Activated CD8-positive, alpha-beta memory T cell treated with anti-CD3 and anti-CD28 coated beads, Interleukin-2, amount 50 U/mL, for 1 hour (primary cell): ENCODE measurements around the gene ZFAND2A.
"Not testable (repeated sequence)": the region's sequence is repeated elsewhere in the genome, so short reads cannot be mapped to it uniquely, and the experiment has no call there.

ENCODE experiments used
- DNase-seq: peaks from one replicate; pipeline ENCODE4 v3.0.0-alpha.2; 2020; ENCODE audit errors: extremely low read depth

ZFAND2A gene

GRCh38 chr7:1175597-1175966, 15.6 kb upstream of the ZFAND2A start:
- DNase-seq, result no peak

GRCh38 chr7:1174881-1175596, 15.0 kb upstream of the ZFAND2A start:
- DNase-seq, result no peak

DNA sequence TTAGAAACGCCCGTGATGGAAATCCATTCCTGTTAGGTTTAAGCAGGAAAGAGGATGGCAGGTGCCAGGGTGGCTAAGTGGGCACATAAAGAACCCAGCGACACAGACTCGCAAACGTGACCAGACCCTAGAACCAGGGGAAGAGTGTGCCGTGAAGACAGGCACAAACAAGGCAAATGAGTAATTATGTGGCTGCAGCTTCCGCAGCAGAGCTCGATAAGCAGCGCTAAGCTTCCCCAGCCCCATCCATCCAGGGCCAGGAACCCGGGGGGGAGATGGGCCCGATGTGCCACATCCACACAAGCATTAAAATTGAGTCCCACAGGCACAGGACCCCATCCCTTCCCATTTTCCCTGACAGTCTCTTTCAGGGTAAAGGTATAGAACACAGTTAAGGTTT, 14.0 kb upstream of the ZFAND2A start:
- DNase-seq, result no peak

- no peak for DNase-seq
Observed at GRCh38 chr7:1172666-1173523, 12.9 kb upstream of the ZFAND2A start.

- DNase-seq, result not testable (repeated sequence)
Observed at GRCh38 chr7:1171516-1171915, 11.5 kb upstream of the ZFAND2A start.

DNA sequence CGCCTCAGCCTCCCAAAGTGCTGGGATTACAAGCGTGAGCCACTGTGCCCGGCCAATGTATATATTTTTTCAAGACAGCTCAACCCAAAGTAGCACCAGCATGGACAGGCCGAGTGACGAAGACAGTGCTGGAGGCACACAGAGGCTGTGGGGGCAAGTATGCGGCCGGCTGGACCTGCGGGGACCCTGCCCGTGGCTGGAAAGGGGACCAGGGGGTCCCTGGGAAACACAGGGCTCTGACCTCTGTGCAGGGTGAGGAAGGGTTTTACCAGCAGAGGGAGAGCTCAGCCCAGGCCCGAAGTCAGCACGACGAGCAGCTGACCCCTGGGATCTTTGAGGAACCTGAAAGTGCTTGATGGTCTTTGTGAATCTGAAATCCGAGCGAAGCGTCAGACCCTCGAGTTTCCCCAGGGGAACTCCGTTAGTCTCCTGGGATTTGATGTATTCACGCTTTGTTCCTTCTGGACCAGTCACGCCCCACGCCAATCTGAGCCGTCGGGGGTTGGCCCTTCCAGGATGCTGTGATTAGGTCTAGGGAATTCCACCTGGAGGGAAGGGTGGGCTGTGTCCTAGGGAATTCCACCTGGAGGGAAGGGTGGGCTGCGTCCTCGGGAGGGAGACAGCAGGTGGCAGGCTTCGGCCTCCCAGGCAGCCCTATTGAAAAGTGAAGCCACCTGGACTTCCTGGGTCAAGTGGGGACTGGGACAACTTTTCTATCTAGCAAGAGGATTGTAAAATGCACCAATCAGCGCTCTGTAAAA, 10.9 kb upstream of the ZFAND2A start:
- DNase-seq, result no peak

DNA sequence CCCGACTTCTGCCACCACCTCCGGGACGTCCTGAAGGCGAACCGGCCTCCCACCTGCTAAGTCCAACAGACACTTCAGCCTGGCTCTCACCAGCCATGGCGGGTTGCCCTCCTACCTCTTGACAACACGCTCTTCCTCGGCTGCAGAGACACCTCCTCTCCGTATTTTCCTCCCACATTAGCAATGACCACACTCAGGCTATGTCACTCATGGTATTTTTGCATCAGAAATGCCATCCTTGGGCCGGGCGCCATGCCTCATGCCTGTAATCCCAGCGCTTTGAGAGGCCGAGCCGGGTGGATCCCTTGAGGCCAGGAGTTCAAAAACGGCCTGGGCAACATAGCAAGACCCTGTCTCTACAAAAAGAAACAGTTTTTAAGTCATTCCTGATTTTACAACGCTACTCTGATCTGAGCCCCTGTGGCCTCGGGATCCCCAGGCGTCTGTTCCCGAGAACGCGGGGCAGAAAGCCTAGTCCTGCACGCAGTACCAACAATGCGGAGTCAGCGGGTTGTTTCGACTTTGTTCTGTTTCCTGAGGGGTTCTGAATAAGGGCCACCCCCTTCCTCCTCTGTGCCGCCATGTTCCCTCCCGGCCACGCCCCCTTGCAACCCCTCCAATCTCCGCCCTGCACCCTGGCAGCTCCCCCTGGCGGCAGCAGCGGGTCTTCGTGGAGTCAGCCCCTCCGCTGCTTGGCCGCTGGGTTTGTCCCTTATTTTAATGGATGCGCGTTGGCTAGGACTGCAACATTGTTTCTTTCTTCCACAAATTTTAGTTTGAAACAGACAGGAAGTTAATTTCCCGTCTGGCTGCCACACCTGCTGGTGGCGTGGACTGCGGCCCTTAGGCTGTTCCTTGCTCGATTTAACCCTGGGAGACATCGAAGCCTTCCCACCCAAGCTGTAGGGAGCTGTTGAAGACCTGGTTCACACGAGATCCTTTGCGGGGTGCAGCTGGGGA, 9.7 kb upstream of the ZFAND2A start:
- DNase-seq, result peak; percentile 82

DNA sequence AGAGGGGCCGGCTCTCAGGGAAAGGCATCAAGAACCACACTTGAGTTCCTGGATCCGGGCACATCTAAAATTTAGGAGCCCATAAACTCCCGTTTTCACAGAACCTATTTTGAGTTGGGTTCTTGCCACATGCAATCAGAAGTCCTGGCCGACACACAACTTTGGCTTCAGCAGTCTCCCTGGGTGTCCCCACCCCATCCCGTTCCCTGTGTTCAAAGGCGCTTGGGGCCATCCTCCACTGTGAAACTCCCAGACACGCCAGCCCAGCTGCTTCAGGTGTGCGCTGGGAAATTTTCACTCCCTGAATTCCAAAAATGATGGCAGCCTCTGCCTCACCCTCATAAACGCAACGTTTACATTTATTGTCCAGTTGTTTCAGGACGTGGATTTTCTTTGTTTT, 8.4 kb upstream of the ZFAND2A start:
- no peak for DNase-seq

- no peak for DNase-seq
Observed at GRCh38 chr7:1164436-1164835, 4.4 kb upstream of the ZFAND2A start.

- DNase-seq, result no peak
Observed at GRCh38 chr7:1163121-1163520, 3.1 kb upstream of the ZFAND2A start.

DNA sequence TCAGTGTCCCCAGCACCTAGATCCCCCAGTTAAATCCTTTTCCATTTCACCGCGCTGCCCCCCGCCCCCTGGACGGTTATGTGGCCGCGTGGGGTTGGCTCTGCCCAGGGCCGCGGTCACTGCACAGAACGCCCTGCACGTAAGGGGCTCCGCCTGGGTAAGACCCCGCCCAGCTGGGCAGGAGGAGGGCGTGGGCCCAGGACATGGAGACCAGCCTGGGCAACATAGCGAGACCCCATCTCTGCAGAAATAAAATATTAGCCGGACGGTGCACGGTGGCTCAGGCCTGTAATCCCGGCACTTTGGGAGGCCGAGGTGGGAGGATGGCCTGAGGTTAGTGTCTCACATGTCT, 650 bp upstream of the ZFAND2A start:
- no peak for DNase-seq

DNA sequence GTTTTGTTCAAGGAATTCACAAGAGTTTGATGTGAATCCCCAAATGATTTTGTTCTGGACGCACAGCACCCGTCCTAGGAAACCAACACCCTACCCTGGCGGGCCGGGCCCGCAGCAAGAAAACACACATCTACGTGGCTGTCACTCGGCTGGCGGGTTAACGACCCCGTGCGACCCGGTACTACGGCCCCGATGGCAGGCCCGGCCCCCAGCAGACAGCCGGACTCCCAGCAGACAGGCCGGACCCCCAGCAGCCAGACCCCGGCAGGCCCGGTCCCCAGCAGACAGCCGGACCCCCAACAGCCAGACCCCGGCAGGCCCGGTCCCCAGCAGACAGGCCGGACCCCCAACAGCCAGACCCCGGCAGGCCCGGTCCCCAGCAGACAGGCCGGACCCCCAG, 765 bp downstream of the ZFAND2A start:
- DNase-seq, result not testable (repeated sequence)

GRCh38 chr7:1158203-1159126, 1.5 kb downstream of the ZFAND2A start:
- DNase-seq, result no peak

DNA sequence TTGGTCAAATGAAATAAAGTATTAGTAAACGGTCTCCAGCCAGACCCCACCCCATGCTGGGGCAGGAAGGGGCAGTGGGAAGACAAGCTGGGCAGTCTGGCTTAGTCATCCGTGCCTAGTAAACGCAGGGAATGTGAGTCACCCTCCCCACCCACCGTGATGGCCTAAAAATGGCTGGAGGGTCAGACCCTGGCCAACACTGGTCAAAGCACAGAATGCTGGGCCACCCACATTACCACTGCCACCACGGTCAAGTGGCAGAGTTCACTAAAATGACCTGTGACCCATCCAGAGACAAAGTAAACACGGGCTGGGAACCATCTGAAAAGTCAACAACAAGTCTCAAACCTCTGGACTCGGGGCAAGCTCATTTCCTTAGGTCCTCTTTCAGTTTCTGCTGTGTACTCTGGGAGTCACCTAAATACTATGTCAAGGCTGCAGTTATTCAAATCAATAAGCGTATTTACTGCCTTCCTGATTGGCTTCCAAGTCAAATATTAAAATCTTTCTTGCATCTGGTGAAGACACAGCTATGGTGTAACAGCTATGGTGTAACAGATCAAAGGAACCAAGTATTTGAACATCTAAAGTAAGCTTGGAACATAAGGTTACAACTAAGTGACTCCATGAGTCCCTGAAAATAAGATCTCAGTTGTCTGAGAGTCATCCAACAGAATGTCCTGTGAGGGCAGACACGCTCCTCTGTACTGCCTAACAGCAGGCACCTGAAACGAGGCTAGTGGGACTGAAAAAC, 3.0 kb downstream of the ZFAND2A start:
- no peak for DNase-seq

DNA sequence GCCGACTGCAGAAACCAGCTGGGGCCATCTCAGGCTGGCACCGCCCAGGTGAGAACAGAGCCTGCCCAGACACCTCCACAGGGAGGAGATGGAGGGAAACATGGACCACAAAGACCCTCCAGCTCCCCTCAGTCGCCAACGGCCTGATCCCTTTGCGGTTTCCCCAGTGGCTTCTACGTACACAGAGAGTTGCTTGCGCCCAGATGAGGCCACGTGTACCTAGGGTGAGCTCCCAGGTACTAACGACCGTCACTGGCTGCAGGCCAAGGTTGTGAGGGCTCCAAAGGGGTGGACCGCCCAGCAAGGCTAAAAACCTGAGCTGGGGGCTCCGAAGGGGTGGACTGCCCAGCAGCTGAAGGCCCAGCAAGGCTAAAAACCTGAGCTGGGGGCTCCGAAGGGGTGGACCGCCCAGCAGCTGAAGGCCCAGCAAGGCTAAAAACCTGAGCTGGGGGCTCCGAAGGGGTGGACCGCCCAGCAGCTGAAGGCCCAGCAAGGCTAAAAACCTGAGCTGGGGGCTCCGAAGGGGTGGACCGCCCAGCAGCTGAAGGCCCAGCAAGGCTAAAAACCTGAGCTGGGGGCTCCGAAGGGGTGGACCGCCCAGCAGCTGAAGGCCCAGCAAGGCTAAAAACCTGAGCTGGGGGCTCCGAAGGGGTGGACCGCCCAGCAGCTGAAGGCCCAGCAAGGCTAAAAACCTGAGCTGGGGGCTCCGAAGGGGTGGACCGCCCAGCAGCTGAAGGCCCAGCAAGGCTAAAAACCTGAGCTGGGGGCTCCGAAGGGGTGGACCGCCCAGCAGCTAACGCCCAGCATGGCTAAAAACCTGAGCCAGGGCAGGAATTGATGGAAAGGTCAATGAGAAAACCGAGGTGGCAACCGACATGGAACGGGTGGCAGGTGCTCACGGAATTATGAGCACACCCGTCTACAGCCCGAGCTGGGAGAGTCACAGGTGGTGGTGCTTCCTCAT, 3.9 kb downstream of the ZFAND2A start:
- DNase-seq, result not testable (repeated sequence)

DNA sequence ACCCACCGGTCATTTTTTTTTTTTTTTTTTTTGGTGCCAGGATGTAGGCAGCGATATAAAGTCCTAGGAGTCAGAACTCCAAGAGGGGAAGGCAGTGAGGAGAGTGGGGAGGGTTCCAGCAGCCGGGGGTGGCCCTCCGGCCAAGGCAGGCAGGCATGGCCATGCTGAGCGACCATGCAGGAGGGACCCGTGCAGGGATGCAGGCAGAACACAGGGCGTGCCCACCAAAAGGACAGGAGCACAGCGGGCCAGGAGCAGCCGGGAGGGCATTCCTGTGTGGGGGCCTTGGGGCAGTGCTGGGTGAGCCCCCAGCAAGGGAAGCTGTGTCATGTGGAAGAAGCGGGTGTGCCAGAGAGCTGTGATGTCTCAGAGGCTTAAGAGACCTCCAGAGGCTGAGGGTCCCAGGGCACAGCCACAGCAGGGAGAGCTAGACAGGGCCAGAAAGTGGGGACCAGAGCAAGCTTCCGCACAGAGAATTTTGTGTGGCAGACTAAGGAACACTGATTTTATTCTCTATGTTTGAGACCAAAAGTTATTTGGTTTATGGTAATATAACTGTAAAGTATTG, 5.7 kb downstream of the ZFAND2A start:
- DNase-seq, result no peak

GRCh38 chr7:1152492-1152891, 7.5 kb downstream of the ZFAND2A start:
- no peak for DNase-seq
